Measurements from ENCODE around the gene ACBD3. TPM values are rescaled to one million over a fixed set of nuclear protein-coding genes. Genes with fewer than 3 reads are reported as not detected.

Gene ACBD3
- total and polyA plus RNA-seq, 2 of the 8 experiments (the other 6 are each of a cell fraction or from before 2014, with no cell fraction given) = 8.4 to 29.4 TPM

GRCh38 chr1:226211181-226211821 is 24.8 kb upstream of the ACBD3 start:
- H3K4me2 ChIP-seq (ENCODE audit: insufficient read depth in 1 of 2, low read depth in 2 of 2, low read length in 2 of 2) = peak overlapping the region; percentile 43 to 53; a peak in 3 of 4 replicates
- CTCF ChIA-PET (ENCODE audit: partially characterized antibody) = interaction anchor here (0.7 to 6.3 kb wide), 14 partner anchors 8 to 190 kb away, joined by 3 to 39 read pairs (median 4); partner anchors contain the start of gene MIXL1
- H3K4me3 ChIP-seq (ENCODE audit: extremely low read depth in 1 of 4, insufficient read depth in 2 of 4, low read depth in 3 of 4, low read length in 4 of 4) = 0 out of 8 replicates have a peak overlapping the region, but pooled peaks of 1 of the 4 experiments have one; percentile 20
- TF ChIP-seq KDM5A (IDR thresholded peaks at IDR 0.05; ENCODE audit: low read length) = no peak
- TF ChIP-seq ZNF274 (IDR thresholded peaks at IDR 0.05; ENCODE audit: borderline replicate concordance, extremely low read depth, low read length) = no peak
- TF ChIP-seq GTF2F1 (IDR thresholded peaks at IDR 0.05; ENCODE audit: borderline replicate concordance, low read depth, low read length) = no peak
- no peak for TF ChIP-seq CEBPB (IDR thresholded peaks at IDR 0.05; ENCODE audit: low read depth, low read length)
- no peak for TF ChIP-seq NRF1 (IDR thresholded peaks at IDR 0.05; ENCODE audit: low read depth, low read length)
- no peak for TF ChIP-seq FOSL1 (IDR thresholded peaks at IDR 0.05; ENCODE audit: insufficient read depth, low read depth, low read length)
- TF ChIP-seq JUND (IDR thresholded peaks at IDR 0.05; ENCODE audit: low read length) = no peak
- TF ChIP-seq RNF2 (IDR thresholded peaks at IDR 0.05; ENCODE audit: borderline replicate concordance, low read depth, low read length, missing control alignments, poor library complexity, severe bottlenecking) = no peak
- TF ChIP-seq MAFK (IDR thresholded peaks at IDR 0.05; ENCODE audit: low read depth, low read length) = no peak
- no peak for TF ChIP-seq CREB1 (IDR thresholded peaks at IDR 0.05)
- TF ChIP-seq KDM4A (IDR thresholded peaks at IDR 0.05; ENCODE audit: low read depth, low read length, severe bottlenecking) = no peak
- TF ChIP-seq CHD2 (IDR thresholded peaks at IDR 0.05; ENCODE audit: low read length) = no peak
- no peak for TF ChIP-seq SP4 (IDR thresholded peaks at IDR 0.05; ENCODE audit: low read length)

More at GRCh38 chr1:226211181-226211821, 24.8 kb upstream of the ACBD3 start:
- Histone ChIP-seq H3K27me3 (replicated peaks in 1 of 4; ENCODE audit: control insufficient read depth in 3 of 4, extremely low read depth in 1 of 4, insufficient read depth in 3 of 4, low read length in 3 of 4) (peaks cover 0 to 4% (median 1%) of the 10 kb centered on the region in 4 experiments; a peak in 2 of 7 replicates), H4K20me1 (replicated peaks in 1 of 2; ENCODE audit: control insufficient read depth in 1 of 2, insufficient read depth in 2 of 2, low read length in 2 of 2) (no peaks in the 10 kb centered on the region), H2BK20ac (ENCODE audit: low read length) (peak overlapping the region; percentile 38; the same call in 1 of the 2 replicates), H3K9me3 (ENCODE audit: insufficient read depth in 2 of 2, low read depth in 1 of 2, low read length in 1 of 2) (no peaks in the 10 kb centered on the region), H3K36me3 (ENCODE audit: control insufficient read depth in 2 of 4, insufficient read depth in 4 of 4, low read length in 3 of 4) (no peaks in the 10 kb centered on the region), H3K4me1 (replicated peaks in 1 of 4; ENCODE audit: control insufficient read depth in 3 of 4, insufficient read depth in 4 of 4, low read length in 3 of 4) (peaks cover 2 to 19% (median 8%) of the 10 kb centered on the region in 4 experiments), H3K79me1 (ENCODE audit: low read depth, low read length) (no peaks in the 10 kb centered on the region), H3K27ac (ENCODE audit: low read depth, low read length) (no peak overlapping the region), H2BK15ac (ENCODE audit: low read length) (0 out of 2 replicates have a peak overlapping the region, but pooled peaks have one; percentile 32), H3K23me2 (ENCODE audit: low read depth, low read length) (no peaks in the 10 kb centered on the region), H2BK120ac (replicated peaks; ENCODE audit: low read depth, low read length) (peak overlapping the region; percentile 30), H3K18ac (ENCODE audit: extremely low read depth, low read length) (0 out of 2 replicates have a peak overlapping the region, but pooled peaks have one; percentile 20), H3K14ac (ENCODE audit: insufficient read length) (no peak overlapping the region), H2BK5ac (ENCODE audit: low read depth, low read length) (peak overlapping the region; percentile 71; the same call in 1 of the 2 replicates), H3K79me2 (ENCODE audit: control insufficient read depth in 1 of 2, insufficient read depth in 2 of 2, low read length in 2 of 2) (no peaks in the 10 kb centered on the region), H2AK5ac (ENCODE audit: low read depth, low read length) (no peak overlapping the region), H3K4ac (replicated peaks; ENCODE audit: insufficient read length, low read depth, low read length) (peak overlapping the region; percentile 22), H3K56ac (replicated peaks; ENCODE audit: insufficient read length, low read depth, low read length) (no peak overlapping the region), H4K5ac (ENCODE audit: insufficient read length, low read depth, low read length) (no peak overlapping the region), H2BK12ac (ENCODE audit: low read depth, low read length) (peak overlapping the region; percentile 97; the same call in 1 of the 2 replicates), H3K23ac (ENCODE audit: insufficient read length) (no peak overlapping the region), H4K91ac (replicated peaks; ENCODE audit: insufficient read length, low read length) (peak overlapping the region; percentile 3), H4K8ac (ENCODE audit: extremely low read depth, insufficient read depth, low read length) (no peak overlapping the region), H2AFZ (ENCODE audit: low read length) (no peak overlapping the region), H3K9ac (replicated peaks in 1 of 4; ENCODE audit: extremely low read depth in 1 of 4, low read depth in 3 of 4, low read length in 3 of 4) (no peak overlapping the region)
- DNase-seq (ENCODE audit: low read depth in 1 of 2, low spot score in 2 of 2) (no peak), FAIRE-seq (no peak)
- POLR2A ChIA-PET (ENCODE audit: partially characterized antibody) = interaction anchor here (0.7 to 1.5 kb wide), 5 partner anchors 8 to 87 kb away, joined by 3 to 7 read pairs (median 3); partner anchors contain the start of gene MIXL1
- 89% methylated on average over 5 of the region's 5 CpGs; no CpG with 5 or more reads in 1 of the 2 experiments for WGBS, 2 experiments (ENCODE audit: extremely low coverage in 1 of 2, insufficient coverage in 1 of 2, insufficient read length in 1 of 2, insufficient replicate concordance in 2 of 2, low coverage in 1 of 2, low lambda C conversion rate in 2 of 2, missing lambda C conversion rate in 1 of 2)
